Spleen (tissue), 7 donors: ENCODE results near the gene USP34.

Source experiments
- POLR2A ChIP-seq, 3 donors: fragments of 450-650 bp; IDR thresholded peaks; one replicate each; pipeline ENCODE4 v1.5.1; 2017; ENCODE audit warnings: antibody characterized with exemption in 3 of 3, mild to moderate bottlenecking in 1 of 3
- TF ChIP-seq, protein P1 (sequence below), 11 experiments: fragments of 200-600 bp in 7 of 11; fragments of 450-650 bp in 4 of 11; sonication (generic) in 4 of 11; IDR thresholded peaks in 8 of 11; conservative IDR thresholded peaks in 3 of 11; 1 replicate in 7 of 11; 2 replicates in 4 of 11; pipeline versions ENCODE4 v1.4.0 to v1.8.0; 2016 to 2021; ENCODE audit warnings: antibody characterized with exemption in 11 of 11, inconsistent platforms in 4 of 11, mild to moderate bottlenecking in 1 of 11
- donor health status: DM: no; HTN: no; CAD: no; lungs with moderate emphysema.
- donor health status: DM: no; HTN: no; CAD: no.
- donor health status: DM: no; HTN: no; CAD: no.

DNA sequence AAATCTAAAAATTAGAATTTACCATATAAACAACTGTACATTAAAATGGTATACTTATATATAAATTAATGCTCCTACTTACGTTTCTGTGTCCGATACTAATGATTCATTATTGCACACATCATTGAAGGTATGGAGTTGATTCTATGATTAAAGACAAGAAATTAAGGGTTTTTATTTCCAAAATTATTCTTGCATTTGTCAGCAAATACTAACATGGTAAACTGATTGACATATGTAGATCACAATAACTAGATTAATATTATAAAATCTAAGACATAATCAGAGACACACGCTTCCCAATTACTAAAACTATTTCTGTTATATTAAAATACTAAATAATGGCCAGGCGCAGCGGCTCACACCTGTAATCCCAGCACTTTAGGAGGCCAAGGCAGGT is 92.6 kb downstream of the USP34 start:
- TF ChIP-seq, protein P1, sequence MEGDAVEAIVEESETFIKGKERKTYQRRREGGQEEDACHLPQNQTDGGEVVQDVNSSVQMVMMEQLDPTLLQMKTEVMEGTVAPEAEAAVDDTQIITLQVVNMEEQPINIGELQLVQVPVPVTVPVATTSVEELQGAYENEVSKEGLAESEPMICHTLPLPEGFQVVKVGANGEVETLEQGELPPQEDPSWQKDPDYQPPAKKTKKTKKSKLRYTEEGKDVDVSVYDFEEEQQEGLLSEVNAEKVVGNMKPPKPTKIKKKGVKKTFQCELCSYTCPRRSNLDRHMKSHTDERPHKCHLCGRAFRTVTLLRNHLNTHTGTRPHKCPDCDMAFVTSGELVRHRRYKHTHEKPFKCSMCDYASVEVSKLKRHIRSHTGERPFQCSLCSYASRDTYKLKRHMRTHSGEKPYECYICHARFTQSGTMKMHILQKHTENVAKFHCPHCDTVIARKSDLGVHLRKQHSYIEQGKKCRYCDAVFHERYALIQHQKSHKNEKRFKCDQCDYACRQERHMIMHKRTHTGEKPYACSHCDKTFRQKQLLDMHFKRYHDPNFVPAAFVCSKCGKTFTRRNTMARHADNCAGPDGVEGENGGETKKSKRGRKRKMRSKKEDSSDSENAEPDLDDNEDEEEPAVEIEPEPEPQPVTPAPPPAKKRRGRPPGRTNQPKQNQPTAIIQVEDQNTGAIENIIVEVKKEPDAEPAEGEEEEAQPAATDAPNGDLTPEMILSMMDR (IDR thresholded peaks at IDR 0.05 in 8 of 11, conservative IDR thresholded peaks at IDR 0.05 in 3 of 11), result no peak
- TF ChIP-seq POLR2A (IDR thresholded peaks at IDR 0.05), result no peak
